Measurements from ENCODE around the gene VSIG10.

DNA sequence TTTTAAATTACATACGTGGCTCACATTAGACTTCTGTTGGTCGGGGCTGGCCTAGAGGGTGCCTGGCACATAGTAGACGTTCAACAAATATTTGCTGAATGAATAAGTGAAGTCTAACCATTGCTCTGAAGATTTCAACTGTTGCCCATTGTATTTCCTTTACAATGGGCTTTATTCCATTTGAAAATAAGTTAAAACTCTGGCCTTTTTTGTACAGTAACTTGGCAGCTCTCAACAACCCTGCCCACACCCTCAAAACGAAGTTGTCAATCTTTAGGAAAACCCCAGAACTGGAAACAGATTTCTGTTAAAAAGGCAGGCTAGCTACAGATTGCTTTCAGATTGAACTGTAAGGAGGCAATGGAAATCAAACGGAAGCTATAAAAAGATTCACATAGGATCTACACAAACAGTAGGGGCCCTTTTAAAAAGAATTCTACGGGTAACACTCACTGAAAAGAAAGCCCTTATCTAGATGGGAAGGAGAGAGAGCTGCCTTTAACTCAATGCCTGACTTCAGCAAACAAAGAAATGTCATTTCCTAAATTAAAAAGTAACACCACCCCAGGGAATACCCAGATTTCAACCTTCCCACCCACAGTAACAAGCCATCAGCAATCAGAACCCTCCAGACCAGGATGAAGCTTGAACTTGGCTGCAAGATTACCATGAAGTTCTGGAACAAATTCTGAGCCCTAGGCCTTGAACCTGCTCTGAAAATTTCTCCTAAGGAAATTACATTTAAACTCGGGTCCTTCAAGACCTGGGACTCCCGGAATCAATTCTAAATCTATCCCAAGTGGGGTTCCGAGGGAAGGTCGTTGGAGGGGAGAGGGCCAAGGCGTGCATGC is 44.2 kb downstream of the VSIG10 start:
- TF ChIP-seq, protein P1, sequence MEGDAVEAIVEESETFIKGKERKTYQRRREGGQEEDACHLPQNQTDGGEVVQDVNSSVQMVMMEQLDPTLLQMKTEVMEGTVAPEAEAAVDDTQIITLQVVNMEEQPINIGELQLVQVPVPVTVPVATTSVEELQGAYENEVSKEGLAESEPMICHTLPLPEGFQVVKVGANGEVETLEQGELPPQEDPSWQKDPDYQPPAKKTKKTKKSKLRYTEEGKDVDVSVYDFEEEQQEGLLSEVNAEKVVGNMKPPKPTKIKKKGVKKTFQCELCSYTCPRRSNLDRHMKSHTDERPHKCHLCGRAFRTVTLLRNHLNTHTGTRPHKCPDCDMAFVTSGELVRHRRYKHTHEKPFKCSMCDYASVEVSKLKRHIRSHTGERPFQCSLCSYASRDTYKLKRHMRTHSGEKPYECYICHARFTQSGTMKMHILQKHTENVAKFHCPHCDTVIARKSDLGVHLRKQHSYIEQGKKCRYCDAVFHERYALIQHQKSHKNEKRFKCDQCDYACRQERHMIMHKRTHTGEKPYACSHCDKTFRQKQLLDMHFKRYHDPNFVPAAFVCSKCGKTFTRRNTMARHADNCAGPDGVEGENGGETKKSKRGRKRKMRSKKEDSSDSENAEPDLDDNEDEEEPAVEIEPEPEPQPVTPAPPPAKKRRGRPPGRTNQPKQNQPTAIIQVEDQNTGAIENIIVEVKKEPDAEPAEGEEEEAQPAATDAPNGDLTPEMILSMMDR (IDR thresholded peaks at IDR 0.05): no peak
- TF ChIP-seq POLR2AphosphoS5 (IDR thresholded peaks at IDR 0.05): no peak
